Frontal cortex (tissue), 4 donors: ENCODE data around the gene AAMDC. TPM values are rescaled to one million over a fixed set of nuclear protein-coding genes. Genes with fewer than 3 reads are reported as not detected.
"Not testable (repeated sequence)": the region's sequence is repeated elsewhere in the genome, so short reads cannot be mapped to it uniquely, and the experiment has no call there.

Experiments used
- DNase-seq, 2 donors: peaks; one replicate each; pipeline ENCODE4 v3.0.0; 2012; ENCODE audit warnings: low spot score in 2 of 2
- FAIRE-seq: peaks from 2 replicates; lab custom pipeline; 2012; peaks lifted over from hg19 to GRCh38; lab: Jason Lieb, UNC
- total RNA-seq: library from RNA; depleted of rRNA; stranded (reverse); fragments of >200 nt; gene quantifications from one replicate; pipeline ENCODE4 v1.2.3, GENCODE V29; 2014
- donor health status: control.
- donor health status: control.
- donor health status: control.

Gene AAMDC
- total RNA-seq, 1 donor from 2014 or later: 3.7 TPM

GRCh38 chr11:77819411-77819920, 1.5 kb upstream of the AAMDC start:
- FAIRE-seq: no peak
- DNase-seq: peak; percentile 58 to 62

- FAIRE-seq (no peak), DNase-seq (peak; percentile 13 to 20)
Measured at GRCh38 chr11:77819921-77820564, 901 bp upstream of the AAMDC start.

- FAIRE-seq (no peak), DNase-seq (no peak)
Measured at GRCh38 chr11:77821349-77821851, 456 bp downstream of the AAMDC start.

GRCh38 chr11:77822126-77822525, 1.2 kb downstream of the AAMDC start:
- FAIRE-seq, DNase-seq: not testable (repeated sequence)

GRCh38 chr11:77823775-77824174, 2.8 kb downstream of the AAMDC start:
- no peak for DNase-seq
- no peak for FAIRE-seq

GRCh38 chr11:77828926-77829325, 8.0 kb downstream of the AAMDC start:
- no peak for DNase-seq
- FAIRE-seq: no peak

- no peak for FAIRE-seq
- DNase-seq: no peak
Measured at GRCh38 chr11:77833302-77833701, 12.4 kb downstream of the AAMDC start.

GRCh38 chr11:77842441-77843121, 21.6 kb downstream of the AAMDC start:
- no peak for DNase-seq
- no peak for FAIRE-seq

- not testable (repeated sequence) for DNase-seq, FAIRE-seq
Measured at GRCh38 chr11:77843700-77844099, 22.8 kb downstream of the AAMDC start.

GRCh38 chr11:77851503-77851902, 30.6 kb downstream of the AAMDC start:
- DNase-seq (no peak), FAIRE-seq (no peak)

- FAIRE-seq (no peak), DNase-seq (no peak)
Measured at GRCh38 chr11:77854838-77855237, 33.9 kb downstream of the AAMDC start.

GRCh38 chr11:77857906-77858457, 37.0 kb downstream of the AAMDC start:
- not testable (repeated sequence) for DNase-seq, FAIRE-seq

GRCh38 chr11:77861444-77861843, 40.5 kb downstream of the AAMDC start:
- not testable (repeated sequence) for FAIRE-seq

GRCh38 chr11:77865805-77866204, 44.9 kb downstream of the AAMDC start:
- FAIRE-seq (no peak), DNase-seq (no peak)

More at GRCh38 chr11:77861444-77861843, 40.5 kb downstream of the AAMDC start:
- not testable (repeated sequence) for DNase-seq

- DNase-seq: no peak
- no peak for FAIRE-seq
Measured at GRCh38 chr11:77866336-77866735, 45.4 kb downstream of the AAMDC start.

- no peak for FAIRE-seq
Measured at GRCh38 chr11:77868744-77869143, 47.8 kb downstream of the AAMDC start.

GRCh38 chr11:77871855-77872254, 50.9 kb downstream of the AAMDC start:
- no peak for FAIRE-seq
- DNase-seq: no peak

More at GRCh38 chr11:77868744-77869143, 47.8 kb downstream of the AAMDC start:
- no peak for DNase-seq

- DNase-seq (no peak), FAIRE-seq (no peak)
Measured at GRCh38 chr11:77873345-77873744, 52.4 kb downstream of the AAMDC start.

GRCh38 chr11:77874206-77874605, 53.3 kb downstream of the AAMDC start:
- no peak for FAIRE-seq
- DNase-seq: no peak

GRCh38 chr11:77876045-77876444, 55.1 kb downstream of the AAMDC start:
- no peak for DNase-seq
- no peak for FAIRE-seq

- not testable (repeated sequence) for FAIRE-seq
Measured at GRCh38 chr11:77878247-77878646, 57.3 kb downstream of the AAMDC start.

More at GRCh38 chr11:77878247-77878646, 57.3 kb downstream of the AAMDC start:
- DNase-seq: not testable (repeated sequence)
